ENCODE data around the gene HPCAL4. TPM values are rescaled to one million over a fixed set of nuclear protein-coding genes. Genes with fewer than 3 reads are reported as not detected.

The HPCAL4 gene
- total and polyA plus RNA-seq, 9 of the 15 experiments (the other 6 are each of a cell fraction or from before 2014, with no cell fraction given) = 0.01 to 0.04 (median 0.04) TPM; not detected in 4

GRCh38 chr1:39738622-39739366, 47.6 kb upstream of the HPCAL4 start, which contains the start of gene PPIE (continued):
- TF ChIP-seq SMARCA4 (IDR thresholded peaks at IDR 0.05) = no peak
- TF ChIP-seq ZNF780A (CRISPR knock-in tag; IDR thresholded peaks at IDR 0.05) = no peak
- peak; percentile 90 for TF ChIP-seq GABPB1 (CRISPR knock-in tag; IDR thresholded peaks at IDR 0.05)
- TF ChIP-seq GMEB1 (CRISPR knock-in tag; IDR thresholded peaks at IDR 0.05) = 0 out of 2 replicates have a peak, but pooled peaks have one; percentile 37
- no peak for TF ChIP-seq ATF1 (CRISPR knock-in tag; IDR thresholded peaks at IDR 0.05)
- TF ChIP-seq ATF1 (tag; IDR thresholded peaks at IDR 0.05) = peak; percentile 60
- 0 out of 2 replicates have a peak, but pooled peaks have one; percentile 79 for TF ChIP-seq AFF4 (CRISPR knock-in tag; IDR thresholded peaks at IDR 0.05)
- 0 out of 2 replicates have a peak, but pooled peaks have one; percentile 21 for TF ChIP-seq STAG1 (CRISPR knock-in tag; IDR thresholded peaks at IDR 0.05; ENCODE audit: borderline replicate concordance)
- peak; percentile 55 to 56; a peak in 2 of 4 replicates for TF ChIP-seq MAZ (CRISPR knock-in tag; conservative IDR thresholded peaks at IDR 0.05 in 1 of 2, IDR thresholded peaks at IDR 0.05 in 1 of 2)
- TF ChIP-seq THAP7 (CRISPR knock-in tag; IDR thresholded peaks at IDR 0.05) = no peak
- no peak for TF ChIP-seq THRAP3 (IDR thresholded peaks at IDR 0.05; ENCODE audit: borderline replicate concordance)
- TF ChIP-seq TOE1 (IDR thresholded peaks at IDR 0.05; ENCODE audit: borderline replicate concordance) = 0 out of 2 replicates have a peak, but pooled peaks have one; percentile 13
- no peak for TF ChIP-seq TOE1 (CRISPR knock-in tag; IDR thresholded peaks at IDR 0.05; ENCODE audit: borderline replicate concordance, low read depth)
- TF ChIP-seq ERF (CRISPR knock-in tag; IDR thresholded peaks at IDR 0.05) = no peak; the same call in 1 of the 2 replicates
- no peak for TF ChIP-seq TRIM25 (IDR thresholded peaks at IDR 0.05; ENCODE audit: borderline replicate concordance)
- TF ChIP-seq TAF7 (tag; IDR thresholded peaks at IDR 0.05) = peak; percentile 85
- 0 out of 2 replicates have a peak, but pooled peaks have one; percentile 44 for TF ChIP-seq RHOXF2B (CRISPR knock-in tag; conservative IDR thresholded peaks at IDR 0.05)
- TF ChIP-seq ZNF512 (tag; IDR thresholded peaks at IDR 0.05) = no peak
